K562 (cell line): ENCODE data around the gene TNFAIP8L1. TPM values are rescaled to one million over a fixed set of nuclear protein-coding genes. Genes with fewer than 3 reads are reported as not detected.

Experiments used
- ADNP ChIP-seq: fragments of 200-800 bp; sonication (Bioruptor generic); IDR thresholded peaks from 2 replicates; pipeline ENCODE4 v1.6.1; 2016; ENCODE audit warnings: missing genetic modification characterization, missing compliant biosample characterization
- ARID1B ChIP-seq: fragments of 450-650 bp; IDR thresholded peaks from 2 replicates; pipeline ENCODE4 v1.6.1; 2016; ENCODE audit warnings: antibody characterized with exemption, mild to moderate bottlenecking, inconsistent platforms
- ATF4 ChIP-seq: fragments of 450-650 bp; formaldehyde crosslinking; IDR thresholded peaks from 2 replicates; pipeline ENCODE4 v1.4.0; 2022; ENCODE audit warnings: mild to moderate bottlenecking, moderate library complexity
- GATA2 ChIP-seq: sonication (generic); formaldehyde crosslinking; IDR thresholded peaks from 2 replicates; pipeline ENCODE4 v1.4.0; 2020; ENCODE audit warnings: mild to moderate bottlenecking, missing genetic modification reagents
- HCFC1 ChIP-seq: IDR thresholded peaks from 2 replicates; pipeline ENCODE4 v1.6.1; 2012; ENCODE audit warnings: low read depth, low read length, improper control_type of control experiment
- L3MBTL2 ChIP-seq: fragments of 450-650 bp; IDR thresholded peaks from 2 replicates; pipeline ENCODE4 v1.6.1; 2016; ENCODE audit warnings: mild to moderate bottlenecking, moderate library complexity
- NCOR1 ChIP-seq: fragments of 450-650 bp; IDR thresholded peaks from 2 replicates; pipeline ENCODE4 v1.6.1; 2016; ENCODE audit warnings: mild to moderate bottlenecking, moderate library complexity
- PML ChIP-seq: IDR thresholded peaks from 2 replicates; pipeline ENCODE4 v1.6.1; 2012; ENCODE audit warnings: low read length, inconsistent platforms
- PTRF ChIP-seq: fragments of 450-650 bp; IDR thresholded peaks from 2 replicates; pipeline ENCODE4 v1.6.1; 2016; ENCODE audit warnings: mild to moderate bottlenecking, missing genetic modification characterization, missing compliant biosample characterization
- SMARCA5 ChIP-seq: fragments of 450-650 bp; IDR thresholded peaks from 2 replicates; pipeline ENCODE4 v1.6.1; 2016
- SMARCE1 ChIP-seq: fragments of 450-650 bp; IDR thresholded peaks from 2 replicates; pipeline ENCODE4 v1.7.1; 2016; ENCODE audit warnings: mild to moderate bottlenecking
- STAG1 ChIP-seq: sonication (generic); formaldehyde crosslinking; IDR thresholded peaks from 2 replicates; pipeline ENCODE4 v1.5.0; 2020; ENCODE audit warnings: missing genetic modification reagents, borderline replicate concordance
- TOE1 ChIP-seq, 2 experiments: fragments of 450-650 bp in 1 of 2; sonication (generic) in 1 of 2; formaldehyde crosslinking in 1 of 2; IDR thresholded peaks; 2 replicates each; pipeline versions ENCODE4 v1.7.1 to v1.8.0; 2016 to 2022; ENCODE audit warnings: borderline replicate concordance in 2 of 2, mild to moderate bottlenecking in 2 of 2, antibody characterized with exemption in 1 of 2, inconsistent platforms in 1 of 2, low read depth in 1 of 2, missing genetic modification reagents in 1 of 2, moderate library complexity in 1 of 2
- TRIM28 ChIP-seq: fragments of 450-650 bp; IDR thresholded peaks from 2 replicates; pipeline ENCODE4 v1.6.1; 2017
- U2AF2 ChIP-seq: fragments of 200-400 bp; formaldehyde crosslinking; optimal IDR thresholded peaks from 2 replicates; pipeline ENCODE3; 2017; ENCODE audit warnings: low read depth, mild to moderate bottlenecking, low read length
- ZNF133 ChIP-seq: fragments of 250-450 bp; sonication (Bioruptor Pico); IDR thresholded peaks from 2 replicates; pipeline ENCODE4 v1.4.0; 2020; ENCODE audit warnings: mild to moderate bottlenecking
- ZNF197 ChIP-seq: fragments of 200-800 bp; sonication (Bioruptor generic); IDR thresholded peaks from 2 replicates; pipeline ENCODE4 v1.6.1; 2016; ENCODE audit warnings: low read depth, missing genetic modification characterization, missing compliant biosample characterization
- ZNF57 ChIP-seq: fragments of 450-650 bp; formaldehyde crosslinking; IDR thresholded peaks from 2 replicates; pipeline ENCODE4 v1.4.0; 2020; ENCODE audit warnings: mild to moderate bottlenecking, moderate library complexity
- polyA plus RNA-seq, 8 experiments: library from polyadenylated mRNA; depleted of rRNA in 4 of 8; stranded (reverse) in 5 of 8; unstranded in 3 of 8; fragments of >200 nt; fragmentation: Nextera tagmentation in 2 of 8; fragmentation: Illumina TruSeq in 1 of 8; extraction: Ambion mirVana in 2 of 8; extraction: Trizol in 1 of 8; gene quantifications; 2 replicates each; pipeline versions ENCODE4 v1.2.1 to v1.2.3, GENCODE V29; 2011 to 2014; ENCODE audit warnings: inconsistent platforms in 1 of 8, missing spikeins in 1 of 8
- total RNA-seq, 7 experiments: library from RNA; depleted of rRNA in 6 of 7; stranded (reverse); fragments of >200 nt in 6 of 7; fragmentation: Illumina TruSeq in 2 of 7; extraction: Trizol in 2 of 7; gene quantifications; 2 replicates each; pipeline versions ENCODE4 v1.2.1 to v1.2.3, GENCODE V29; 2011 to 2021; ENCODE audit warnings: low replicate concordance in 1 of 7
- TF ChIP-seq, protein P1 (sequence below): fragments of 450-650 bp; IDR thresholded peaks from 2 replicates; pipeline ENCODE4 v1.6.1; 2018; ENCODE audit not compliant: partially characterized antibody
- TF ChIP-seq, protein P2 (sequence below): IDR thresholded peaks from 2 replicates; pipeline ENCODE4 v1.6.1; 2014; ENCODE audit warnings: antibody characterized with exemption

The TNFAIP8L1 gene
- total and polyA plus RNA-seq, 9 of the 15 experiments (the other 6 are each of a cell fraction or from before 2014, with no cell fraction given), result 0.69 to 9.3 (median 4.9) TPM

GRCh38 chr19:4654437-4655361 is 15.4 kb downstream of the TNFAIP8L1 start (continued):
- TF ChIP-seq SMARCA5 (0 out of 2 replicates have a peak, but pooled peaks have one; percentile 21), HCFC1 (no peak), GATA2 (CRISPR knock-in tag) (no peak), ZNF133 (CRISPR knock-in tag) (no peak), NCOR1 (peak; percentile 52), U2AF2 (no peak), ZNF197 (CRISPR knock-in tag) (no peak), SMARCE1 (0 out of 2 replicates have a peak, but pooled peaks have one; percentile 52), ZNF57 (no peak), ATF4 (CRISPR knock-in tag) (no peak), L3MBTL2 (0 out of 2 replicates have a peak, but pooled peaks have one; percentile 15), PTRF (tag) (no peak), PML (0 out of 2 replicates have a peak, but pooled peaks have one; percentile 7), ARID1B (peak; percentile 47; the same call in 1 of the 2 replicates), STAG1 (CRISPR knock-in tag) (no peak), ADNP (tag) (no peak), TRIM28 (no peak), TOE1 (IDR thresholded peaks at IDR 0.05; ENCODE audit: borderline replicate concordance) (no peak), TOE1 (CRISPR knock-in tag; IDR thresholded peaks at IDR 0.05; ENCODE audit: borderline replicate concordance, low read depth) (no peak)
- TF ChIP-seq, protein P1, sequence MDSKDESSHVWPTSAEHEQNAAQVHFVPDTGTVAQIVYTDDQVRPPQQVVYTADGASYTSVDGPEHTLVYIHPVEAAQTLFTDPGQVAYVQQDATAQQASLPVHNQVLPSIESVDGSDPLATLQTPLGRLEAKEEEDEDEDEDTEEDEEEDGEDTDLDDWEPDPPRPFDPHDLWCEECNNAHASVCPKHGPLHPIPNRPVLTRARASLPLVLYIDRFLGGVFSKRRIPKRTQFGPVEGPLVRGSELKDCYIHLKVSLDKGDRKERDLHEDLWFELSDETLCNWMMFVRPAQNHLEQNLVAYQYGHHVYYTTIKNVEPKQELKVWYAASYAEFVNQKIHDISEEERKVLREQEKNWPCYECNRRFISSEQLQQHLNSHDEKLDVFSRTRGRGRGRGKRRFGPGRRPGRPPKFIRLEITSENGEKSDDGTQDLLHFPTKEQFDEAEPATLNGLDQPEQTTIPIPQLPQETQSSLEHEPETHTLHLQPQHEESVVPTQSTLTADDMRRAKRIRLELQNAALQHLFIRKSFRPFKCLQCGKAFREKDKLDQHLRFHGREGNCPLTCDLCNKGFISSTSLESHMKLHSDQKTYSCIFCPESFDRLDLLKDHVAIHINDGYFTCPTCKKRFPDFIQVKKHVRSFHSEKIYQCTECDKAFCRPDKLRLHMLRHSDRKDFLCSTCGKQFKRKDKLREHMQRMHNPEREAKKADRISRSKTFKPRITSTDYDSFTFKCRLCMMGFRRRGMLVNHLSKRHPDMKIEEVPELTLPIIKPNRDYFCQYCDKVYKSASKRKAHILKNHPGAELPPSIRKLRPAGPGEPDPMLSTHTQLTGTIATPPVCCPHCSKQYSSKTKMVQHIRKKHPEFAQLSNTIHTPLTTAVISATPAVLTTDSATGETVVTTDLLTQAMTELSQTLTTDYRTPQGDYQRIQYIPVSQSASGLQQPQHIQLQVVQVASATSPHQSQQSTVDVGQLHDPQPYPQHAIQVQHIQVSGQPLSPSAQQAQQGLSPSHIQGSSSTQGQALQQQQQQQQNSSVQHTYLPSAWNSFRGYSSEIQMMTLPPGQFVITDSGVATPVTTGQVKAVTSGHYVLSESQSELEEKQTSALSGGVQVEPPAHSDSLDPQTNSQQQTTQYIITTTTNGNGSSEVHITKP, result no peak
- TF ChIP-seq, protein P2, sequence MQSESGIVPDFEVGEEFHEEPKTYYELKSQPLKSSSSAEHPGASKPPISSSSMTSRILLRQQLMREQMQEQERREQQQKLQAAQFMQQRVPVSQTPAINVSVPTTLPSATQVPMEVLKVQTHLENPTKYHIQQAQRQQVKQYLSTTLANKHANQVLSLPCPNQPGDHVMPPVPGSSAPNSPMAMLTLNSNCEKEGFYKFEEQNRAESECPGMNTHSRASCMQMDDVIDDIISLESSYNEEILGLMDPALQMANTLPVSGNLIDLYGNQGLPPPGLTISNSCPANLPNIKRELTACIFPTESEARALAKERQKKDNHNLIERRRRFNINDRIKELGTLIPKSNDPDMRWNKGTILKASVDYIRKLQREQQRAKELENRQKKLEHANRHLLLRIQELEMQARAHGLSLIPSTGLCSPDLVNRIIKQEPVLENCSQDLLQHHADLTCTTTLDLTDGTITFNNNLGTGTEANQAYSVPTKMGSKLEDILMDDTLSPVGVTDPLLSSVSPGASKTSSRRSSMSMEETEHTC, result peak; percentile 84
